HCT116 (cell line): ENCODE results near the gene GPX5. TPM values are rescaled to one million over a fixed set of nuclear protein-coding genes. Genes with fewer than 3 reads are reported as not detected.

ENCODE experiments used
- ATAC-seq: fragments of 200-7000 bp; cut with Tn5 transposase; 2 replicates; pipeline ENCODE4 v1.9.1; 2020; ENCODE audit warnings: mild to moderate bottlenecking, moderate library complexity
- BruUV-seq: library from RNA; stranded (reverse); fragments of 400-500 nt; replicated peaks from 2 replicates; lab custom pipeline; 2021; lab: Mats Ljungman, UMichigan
- CTCF ChIA-PET: fragments of 300-600 bp; sonication (Branson Sonifier 250); formaldehyde crosslinking; loops from one replicate; lab custom pipeline; 2021; ENCODE audit warnings: antibody characterized with exemption; lab: Charles Lee
- POLR2A ChIA-PET: fragments of 300-600, 350-600 bp; sonication (Branson Sonifier 250); formaldehyde crosslinking; loops from one replicate; lab custom pipeline; 2021; ENCODE audit warnings: antibody characterized with exemption; lab: Charles Lee
- RAD21 ChIA-PET, 2 experiments: fragments of 300-600 bp; sonication (Branson Sonifier 250); formaldehyde crosslinking; loops; one replicate each; lab custom pipeline; 2023; ENCODE audit warnings: low total read pairs in 2 of 2; ENCODE audit not compliant: uncharacterized antibody in 2 of 2, unreplicated experiment in 2 of 2, low non-redundant PET in 1 of 2; lab: Charles Lee
- DNase-seq: peaks from one replicate; pipeline ENCODE4 v3.0.0-alpha.2; 2010; ENCODE audit warnings: low read depth, low spot score
- H2AFZ ChIP-seq: fragments of 200-600 bp; shearing (Covaris generic), sonication (generic); 2 replicates; pipeline ENCODE4 v1.6.1; 2017; ENCODE audit warnings: low read depth, mixed run types, mixed read lengths, antibody characterized with exemption, low read length; ENCODE audit not compliant: poor library complexity, severe bottlenecking
- H3K27ac ChIP-seq: 2 replicates; pipeline ENCODE4 v1.5.1; 2012; ENCODE audit warnings: low read depth, low read length
- H3K27me3 ChIP-seq: fragments of 200-600 bp; sonication (generic); 2 replicates; pipeline ENCODE4 v1.6.1; 2016; ENCODE audit warnings: mixed run types, low read length, mixed read lengths; ENCODE audit not compliant: insufficient read depth
- H3K36me3 ChIP-seq, 2 experiments: fragments of 200-500 bp in 1 of 2; fragments of 200-600 bp in 1 of 2; sonication (Bioruptor generic) in 1 of 2; sonication (generic) in 1 of 2; 2 replicates each; pipeline versions ENCODE4 v1.5.1 to v1.6.1; 2014 to 2016; ENCODE audit warnings: low read length in 2 of 2, inconsistent platforms in 1 of 2, mixed read lengths in 1 of 2, mixed run types in 1 of 2; ENCODE audit not compliant: insufficient read depth in 2 of 2, control insufficient read depth in 1 of 2
- H3K4me1 ChIP-seq, 2 experiments: fragments of 200-600 bp in 1 of 2; sonication (generic) in 1 of 2; 2 replicates each; pipeline versions ENCODE4 v1.5.1 to v1.6.1; 2012 to 2017; ENCODE audit warnings: low read length in 2 of 2, inconsistent platforms in 1 of 2, mild to moderate bottlenecking in 1 of 2, mixed read lengths in 1 of 2, mixed run types in 1 of 2, moderate library complexity in 1 of 2; ENCODE audit not compliant: insufficient read depth in 2 of 2, control insufficient read depth in 1 of 2
- H3K4me2 ChIP-seq: fragments of 200-600 bp; sonication (generic); 2 replicates; pipeline ENCODE4 v1.6.1; 2017; ENCODE audit warnings: mixed run types, low read length, mixed read lengths
- H3K4me3 ChIP-seq, 2 experiments: fragments of 200-600 bp in 1 of 2; sonication (generic) in 1 of 2; replicated peaks in 1 of 2; 2 replicates each; pipeline ENCODE4 v1.5.1; 2011 to 2016; ENCODE audit warnings: low read length in 2 of 2, control low read depth in 1 of 2, low read depth in 1 of 2, mild to moderate bottlenecking in 1 of 2, mixed read lengths in 1 of 2, mixed run types in 1 of 2
- H3K79me2 ChIP-seq: fragments of 200-600 bp; sonication (generic); 2 replicates; pipeline ENCODE4 v1.6.1; 2017; ENCODE audit warnings: mild to moderate bottlenecking, mixed run types, low read length, moderate library complexity, mixed read lengths; ENCODE audit not compliant: insufficient read depth
- H3K9ac ChIP-seq: fragments of 200-600 bp; sonication (generic); 2 replicates; pipeline ENCODE4 v1.6.1; 2016; ENCODE audit warnings: low read length, mixed read lengths
- H3K9me2 ChIP-seq: fragments of 200-600 bp; sonication (generic), shearing (Covaris generic); 2 replicates; pipeline ENCODE4 v1.6.1; 2017; ENCODE audit warnings: mixed run types, mild to moderate bottlenecking, moderate library complexity; ENCODE audit not compliant: insufficient read depth
- H3K9me3 ChIP-seq, 2 experiments: fragments of 200-500 bp in 1 of 2; fragments of 200-600 bp in 1 of 2; sonication (Bioruptor generic) in 1 of 2; sonication (generic) in 1 of 2; 2 replicates each; pipeline ENCODE4 v1.6.1; 2014 to 2017; ENCODE audit warnings: low read length in 2 of 2, mixed read lengths in 2 of 2, inconsistent platforms in 1 of 2, low read depth in 1 of 2, mild to moderate bottlenecking in 1 of 2, mixed run types in 1 of 2, moderate library complexity in 1 of 2; ENCODE audit not compliant: control insufficient read depth in 1 of 2, insufficient read depth in 1 of 2
- H4K20me1 ChIP-seq: fragments of 200-600 bp; sonication (generic), shearing (Covaris generic); 2 replicates; pipeline ENCODE4 v1.6.1; 2017; ENCODE audit warnings: mixed run types, mild to moderate bottlenecking, moderate library complexity; ENCODE audit not compliant: insufficient read depth
- CBX3 ChIP-seq: IDR thresholded peaks from 2 replicates; pipeline ENCODE4 v1.6.1; 2012; ENCODE audit warnings: low read depth
- CEBPB ChIP-seq: IDR thresholded peaks from 2 replicates; pipeline ENCODE4 v1.6.1; 2012; ENCODE audit warnings: low read depth
- EZH2 ChIP-seq: fragments of 200-600 bp; sonication (generic); IDR thresholded peaks from 2 replicates; pipeline ENCODE4 v1.6.1; 2017; ENCODE audit warnings: antibody characterized with exemption, mixed run types
- JUND ChIP-seq: IDR thresholded peaks from 2 replicates; pipeline ENCODE4 v1.6.1; 2012
- POLR2A ChIP-seq: IDR thresholded peaks from 2 replicates; pipeline ENCODE4 v1.7.0; 2011; ENCODE audit warnings: borderline replicate concordance; ENCODE audit not compliant: insufficient read depth, insufficient read length; ENCODE audit errors: extremely low read depth
- POLR2AphosphoS5 ChIP-seq: IDR thresholded peaks from 2 replicates; pipeline ENCODE4 v1.6.1; 2011; ENCODE audit warnings: mild to moderate bottlenecking, low read depth, low read length, moderate library complexity
- REST ChIP-seq: IDR thresholded peaks from 2 replicates; pipeline ENCODE4 v1.6.1; 2012; ENCODE audit warnings: low read depth
- SP1 ChIP-seq: IDR thresholded peaks from 2 replicates; pipeline ENCODE4 v1.6.1; 2012; ENCODE audit warnings: low read depth
- SRF ChIP-seq: IDR thresholded peaks from 2 replicates; pipeline ENCODE4 v1.6.1; 2012; ENCODE audit warnings: low read depth
- ZFX ChIP-seq: fragments of 450-650 bp; IDR thresholded peaks from 2 replicates; pipeline ENCODE4 v1.6.1; 2017
- ZNF274 ChIP-seq: fragments of 200-500 bp; sonication (Bioruptor generic); IDR thresholded peaks from 2 replicates; pipeline ENCODE4 v1.6.1; 2014; ENCODE audit warnings: mild to moderate bottlenecking, low read depth, low read length, inconsistent platforms
- intact Hi-C: fragments of 100-400 bp; cut with micrococcal nuclease; formaldehyde crosslinking; loops from 2 replicates; pipeline ENCODE4 v1.10.0; 2022
- total RNA-seq: library from RNA; stranded (reverse); gene quantifications from one replicate; pipeline ENCODE4 v1.2.1, GENCODE V29; 2021; ENCODE audit not compliant: unreplicated experiment
- TF ChIP-seq, protein P1 (sequence below): IDR thresholded peaks from 2 replicates; pipeline ENCODE4 v1.6.1; 2012

GPX5 gene
- total RNA-seq, 1 experiment from 2014 or later: not detected

DNA sequence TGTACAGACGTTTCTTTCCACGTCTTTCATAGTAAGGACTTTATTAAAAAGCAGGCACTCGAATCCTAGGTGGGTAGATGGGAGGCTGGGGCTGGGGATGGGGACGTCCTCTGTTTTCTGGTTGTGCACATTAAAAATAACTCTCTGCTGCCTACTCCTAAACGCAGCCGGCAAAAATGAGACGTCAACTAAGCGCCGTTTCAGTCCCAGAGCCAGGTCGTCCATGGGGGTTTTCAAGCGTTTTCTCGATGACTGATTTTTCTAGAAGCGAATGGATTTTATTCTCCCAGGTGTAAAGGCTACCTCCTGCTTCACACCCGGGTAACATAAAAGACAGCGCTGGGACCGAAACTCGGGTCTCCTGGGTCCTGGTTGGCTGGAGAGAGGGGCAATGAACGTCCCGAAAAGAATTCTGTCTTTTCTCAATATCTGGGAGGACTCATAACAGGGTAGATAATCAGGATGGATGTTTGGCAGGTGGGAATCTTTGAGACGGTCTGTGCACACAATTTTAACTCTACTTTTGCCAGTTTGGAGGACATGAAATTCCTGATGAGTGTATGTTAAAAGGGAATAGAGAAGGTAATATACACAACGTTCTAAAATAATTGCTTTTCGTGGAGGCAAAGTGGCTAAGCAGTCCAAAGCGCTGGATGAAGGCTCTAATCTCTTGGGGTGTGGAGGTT, 35.3 kb upstream of the GPX5 start:
- Histone ChIP-seq H3K4me2 (no peak overlapping the region), H3K9ac (no peak overlapping the region), H2AFZ (no peak overlapping the region), H3K9me2 (no peaks in the 10 kb centered on the region), H3K27me3 (no peaks in the 10 kb centered on the region), H3K9me3 (no peaks in the 10 kb centered on the region), H3K27ac (no peak overlapping the region), H4K20me1 (no peaks in the 10 kb centered on the region), H3K36me3 (no peaks in the 10 kb centered on the region), H3K79me2 (no peaks in the 10 kb centered on the region), H3K4me3 (no peak overlapping the region), H3K4me1 (peaks cover 6 to 13% of the 10 kb centered on the region in 2 experiments; a peak in 3 of 4 replicates)
- POLR2A ChIA-PET: no interaction called here
- intact Hi-C loops: no loop called here
- DNase-seq (no peak), ATAC-seq (no peak)
- no TSS peak for BruUV-seq
- RAD21 ChIA-PET: no interaction called here
- CTCF ChIA-PET: no interaction called here
- TF ChIP-seq EZH2 (no peak), ZNF274 (no peak), JUND (no peak), ZFX (no peak), POLR2A (no peak), SP1 (no peak)
- TF ChIP-seq, protein P1, sequence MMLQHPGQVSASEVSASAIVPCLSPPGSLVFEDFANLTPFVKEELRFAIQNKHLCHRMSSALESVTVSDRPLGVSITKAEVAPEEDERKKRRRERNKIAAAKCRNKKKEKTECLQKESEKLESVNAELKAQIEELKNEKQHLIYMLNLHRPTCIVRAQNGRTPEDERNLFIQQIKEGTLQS: no peak
- TF ChIP-seq, all 23 proteins: peak for 0

DNA sequence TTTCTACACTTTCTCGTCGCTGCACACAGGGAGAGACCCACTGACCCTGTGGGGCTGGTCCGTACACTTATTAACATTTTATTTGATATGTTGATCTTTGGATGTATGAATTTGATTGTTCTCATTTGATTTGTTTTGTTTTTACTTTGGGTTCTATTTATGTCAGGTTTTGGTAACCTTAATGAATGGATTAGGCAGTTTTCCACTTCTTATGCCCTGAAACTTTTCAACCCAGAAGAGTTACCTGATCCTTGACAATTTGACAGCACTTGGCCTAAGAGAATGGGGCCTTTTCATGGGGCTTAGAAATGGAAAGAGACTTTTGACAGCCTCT, 33.7 kb upstream of the GPX5 start:
- no peak for ATAC-seq
- intact Hi-C loops: no loop called here
- H3K4me3 ChIP-seq: no peak overlapping the region
- BruUV-seq: no TSS peak
- no peak overlapping the region for H3K4me2 ChIP-seq
- no peaks in the 10 kb centered on the region for H3K27me3 ChIP-seq
- DNase-seq: no peak
- no peaks in the 10 kb centered on the region for H3K79me2 ChIP-seq
- CTCF ChIA-PET: no interaction called here
- no peaks in the 10 kb centered on the region for H4K20me1 ChIP-seq
- TF ChIP-seq SRF (no peak), EZH2 (no peak), ZNF274 (no peak), REST (no peak), CBX3 (no peak), CEBPB (no peak), POLR2AphosphoS5 (no peak)
- TF ChIP-seq, all 23 proteins: peak for 0
- Histone ChIP-seq H2AFZ (no peak overlapping the region), H3K4me1 (peaks cover 6 to 13% of the 10 kb centered on the region in 2 experiments; a peak in 3 of 4 replicates), H3K36me3 (no peaks in the 10 kb centered on the region), H3K9me2 (no peaks in the 10 kb centered on the region), H3K9me3 (no peaks in the 10 kb centered on the region), H3K27ac (no peak overlapping the region), H3K9ac (no peak overlapping the region)
- ChIA-PET POLR2A (no interaction called here), RAD21 (no interaction called here)
